GM12801 (cell line): ENCODE data around the gene NOXA1.

ENCODE experiments used
- TF ChIP-seq, protein P1 (sequence below): IDR thresholded peaks from one replicate; pipeline ENCODE4 v1.5.1; 2011; ENCODE audit warnings: control low read depth; ENCODE audit not compliant: insufficient read length; ENCODE audit errors: extremely low read depth

NOXA1 gene

DNA sequence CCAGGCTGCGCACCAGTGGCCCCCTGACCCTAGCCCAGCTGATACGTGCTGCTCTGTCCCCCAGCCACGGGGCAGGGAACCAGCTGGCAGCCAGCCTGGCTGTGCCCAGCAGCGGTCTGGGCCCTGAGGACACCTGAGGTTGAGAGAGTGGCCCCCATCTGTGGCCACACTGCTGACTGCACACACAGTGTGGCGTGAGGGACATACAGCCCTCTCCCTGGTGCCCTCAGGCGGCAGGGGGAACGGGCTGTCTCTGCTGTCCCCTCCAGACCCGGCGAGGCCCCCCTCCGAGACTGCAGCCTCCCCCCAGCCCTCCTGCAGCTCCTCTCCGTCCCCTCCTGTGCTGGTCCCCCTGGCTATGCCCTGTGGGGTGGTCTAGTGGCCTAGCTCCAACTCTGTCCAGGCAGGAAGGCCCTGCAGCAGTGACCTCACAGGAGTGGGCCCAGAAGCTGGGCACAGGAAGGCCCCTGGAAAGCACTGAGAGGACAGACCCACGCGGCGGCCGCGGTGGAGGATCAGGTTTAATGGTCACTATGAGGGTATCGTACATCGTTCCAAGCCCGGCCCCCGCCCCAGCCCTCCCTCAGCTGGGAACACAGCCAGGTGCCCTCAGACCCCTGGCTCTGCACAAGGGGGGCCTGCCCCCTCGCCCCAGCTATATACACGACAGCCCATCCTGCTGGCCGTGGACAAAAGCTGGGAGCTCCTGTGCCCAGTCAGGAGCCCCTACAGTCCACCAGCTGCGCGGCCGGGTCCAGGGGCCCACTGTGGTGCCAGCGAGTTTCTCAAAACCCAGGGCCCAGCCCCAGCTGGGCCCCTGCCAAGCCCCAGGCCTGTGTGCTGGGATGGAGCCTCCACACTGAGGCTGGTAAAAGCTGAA is 24.8 kb downstream of the NOXA1 start:
- TF ChIP-seq, protein P1, sequence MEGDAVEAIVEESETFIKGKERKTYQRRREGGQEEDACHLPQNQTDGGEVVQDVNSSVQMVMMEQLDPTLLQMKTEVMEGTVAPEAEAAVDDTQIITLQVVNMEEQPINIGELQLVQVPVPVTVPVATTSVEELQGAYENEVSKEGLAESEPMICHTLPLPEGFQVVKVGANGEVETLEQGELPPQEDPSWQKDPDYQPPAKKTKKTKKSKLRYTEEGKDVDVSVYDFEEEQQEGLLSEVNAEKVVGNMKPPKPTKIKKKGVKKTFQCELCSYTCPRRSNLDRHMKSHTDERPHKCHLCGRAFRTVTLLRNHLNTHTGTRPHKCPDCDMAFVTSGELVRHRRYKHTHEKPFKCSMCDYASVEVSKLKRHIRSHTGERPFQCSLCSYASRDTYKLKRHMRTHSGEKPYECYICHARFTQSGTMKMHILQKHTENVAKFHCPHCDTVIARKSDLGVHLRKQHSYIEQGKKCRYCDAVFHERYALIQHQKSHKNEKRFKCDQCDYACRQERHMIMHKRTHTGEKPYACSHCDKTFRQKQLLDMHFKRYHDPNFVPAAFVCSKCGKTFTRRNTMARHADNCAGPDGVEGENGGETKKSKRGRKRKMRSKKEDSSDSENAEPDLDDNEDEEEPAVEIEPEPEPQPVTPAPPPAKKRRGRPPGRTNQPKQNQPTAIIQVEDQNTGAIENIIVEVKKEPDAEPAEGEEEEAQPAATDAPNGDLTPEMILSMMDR, result no peak

DNA sequence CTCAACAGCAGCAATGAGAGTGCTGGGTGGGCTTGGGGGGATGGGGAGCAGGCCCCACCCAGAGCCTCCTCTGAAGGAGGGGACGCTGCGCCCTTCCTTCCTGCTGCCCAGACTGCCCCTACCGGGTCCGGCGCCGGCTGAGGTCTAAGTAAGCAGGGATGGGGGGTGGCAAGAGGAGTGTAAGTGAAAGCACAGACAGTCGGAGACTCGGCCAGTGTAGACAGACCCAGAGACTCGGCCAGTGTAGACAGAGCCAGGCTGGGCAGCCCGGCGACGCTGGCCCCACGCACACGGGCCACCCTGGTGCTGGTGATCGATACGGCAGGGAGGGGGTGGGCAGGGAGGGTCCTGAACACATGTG is 25.4 kb downstream of the NOXA1 start:
- TF ChIP-seq, protein P1, result no peak

DNA sequence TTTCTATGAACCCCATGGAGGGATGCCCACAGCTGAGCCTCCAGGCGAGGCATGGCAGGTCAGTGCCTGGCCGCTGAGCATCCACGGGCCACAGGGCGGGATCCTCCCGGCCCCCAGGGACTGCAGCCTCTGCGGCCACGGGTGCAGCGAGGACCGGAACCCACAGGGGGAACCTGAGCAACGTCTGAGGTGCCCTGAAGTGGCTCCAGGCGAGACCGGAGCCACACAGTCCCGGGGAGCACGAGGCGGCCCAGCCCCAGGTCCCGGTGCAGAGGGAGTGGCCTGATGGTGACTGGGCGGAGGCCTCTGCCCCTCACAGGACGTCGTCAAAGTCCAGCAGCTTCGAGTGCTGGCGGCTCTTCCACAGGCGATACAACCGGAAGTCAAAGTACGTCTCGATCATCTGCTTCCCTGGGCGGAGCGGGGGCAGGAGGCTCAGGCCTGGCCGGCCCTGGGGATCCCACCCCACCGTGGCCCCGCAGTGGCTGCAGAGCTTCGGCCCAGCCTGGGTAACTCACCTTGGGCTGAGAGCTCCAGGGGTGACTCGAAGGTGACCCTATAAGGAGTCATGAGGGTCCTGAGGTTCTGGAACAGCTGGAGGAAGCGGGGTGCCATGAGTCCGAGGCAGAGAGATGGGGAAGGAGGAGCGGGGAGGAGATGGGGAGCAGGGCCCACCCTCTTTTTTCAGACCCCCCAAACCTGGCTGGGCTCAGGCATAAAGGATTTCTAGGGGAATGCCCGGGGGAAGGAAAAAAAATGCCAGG is 26.1 kb downstream of the NOXA1 start:
- TF ChIP-seq, protein P1, result no peak

- TF ChIP-seq, protein P1, result no peak
These were observed 26.8 kb downstream of the NOXA1 start for GRCh38 chr9:137449931-137450538.

DNA sequence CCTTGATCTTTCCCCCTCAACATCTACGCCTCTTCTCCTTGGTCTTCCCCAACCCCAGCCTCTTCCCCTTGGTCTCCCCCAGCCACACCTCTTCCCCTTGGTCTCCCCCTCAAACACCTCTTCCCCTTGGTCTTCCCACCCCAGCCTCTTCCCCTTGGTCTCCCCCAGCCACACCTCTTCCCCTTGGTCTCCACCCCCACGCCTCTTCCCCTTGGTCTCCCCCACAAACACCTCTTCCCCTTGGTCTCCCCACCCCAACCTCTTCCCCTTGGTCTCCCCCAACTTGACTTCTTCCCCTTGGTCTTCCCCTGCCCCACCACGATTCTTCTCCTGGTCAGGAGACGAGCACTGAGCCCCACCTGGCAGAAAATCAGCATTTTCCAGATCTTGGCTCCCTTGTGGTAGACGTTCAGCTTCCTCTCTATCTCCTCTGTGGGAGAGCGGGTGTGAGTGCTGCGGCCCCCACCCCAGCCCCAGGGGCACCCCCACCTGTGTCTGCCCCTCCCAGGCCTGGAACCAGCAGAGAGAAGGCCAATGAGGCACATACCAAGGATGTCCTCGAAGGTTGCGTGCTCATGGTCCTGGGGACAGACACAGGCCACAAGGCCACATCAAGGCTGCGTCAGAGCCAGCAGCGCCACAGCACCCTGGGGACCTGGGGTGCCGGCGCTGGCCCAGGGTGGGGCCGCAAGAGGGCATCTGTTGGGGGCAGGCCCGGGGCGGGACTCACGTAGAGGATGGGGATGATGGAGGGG is 29.0 kb downstream of the NOXA1 start:
- TF ChIP-seq, protein P1, result no peak

- TF ChIP-seq, protein P1, result no peak
These were observed 29.8 kb downstream of the NOXA1 start for GRCh38 chr9:137452761-137453642.
